GM19467 (cell line): ENCODE results near the gene FOXP4.
A peak's percentile ranks its signal among the peaks of the same experiment; 100 is the strongest.

Experiments used
- ATAC-seq: cut with Tn5 transposase; IDR thresholded peaks from one replicate; pipeline ENCODE4 v1.9.1; 2021; ENCODE audit warnings: mild to moderate bottlenecking, moderate library complexity; ENCODE audit not compliant: unreplicated experiment

Gene FOXP4

DNA sequence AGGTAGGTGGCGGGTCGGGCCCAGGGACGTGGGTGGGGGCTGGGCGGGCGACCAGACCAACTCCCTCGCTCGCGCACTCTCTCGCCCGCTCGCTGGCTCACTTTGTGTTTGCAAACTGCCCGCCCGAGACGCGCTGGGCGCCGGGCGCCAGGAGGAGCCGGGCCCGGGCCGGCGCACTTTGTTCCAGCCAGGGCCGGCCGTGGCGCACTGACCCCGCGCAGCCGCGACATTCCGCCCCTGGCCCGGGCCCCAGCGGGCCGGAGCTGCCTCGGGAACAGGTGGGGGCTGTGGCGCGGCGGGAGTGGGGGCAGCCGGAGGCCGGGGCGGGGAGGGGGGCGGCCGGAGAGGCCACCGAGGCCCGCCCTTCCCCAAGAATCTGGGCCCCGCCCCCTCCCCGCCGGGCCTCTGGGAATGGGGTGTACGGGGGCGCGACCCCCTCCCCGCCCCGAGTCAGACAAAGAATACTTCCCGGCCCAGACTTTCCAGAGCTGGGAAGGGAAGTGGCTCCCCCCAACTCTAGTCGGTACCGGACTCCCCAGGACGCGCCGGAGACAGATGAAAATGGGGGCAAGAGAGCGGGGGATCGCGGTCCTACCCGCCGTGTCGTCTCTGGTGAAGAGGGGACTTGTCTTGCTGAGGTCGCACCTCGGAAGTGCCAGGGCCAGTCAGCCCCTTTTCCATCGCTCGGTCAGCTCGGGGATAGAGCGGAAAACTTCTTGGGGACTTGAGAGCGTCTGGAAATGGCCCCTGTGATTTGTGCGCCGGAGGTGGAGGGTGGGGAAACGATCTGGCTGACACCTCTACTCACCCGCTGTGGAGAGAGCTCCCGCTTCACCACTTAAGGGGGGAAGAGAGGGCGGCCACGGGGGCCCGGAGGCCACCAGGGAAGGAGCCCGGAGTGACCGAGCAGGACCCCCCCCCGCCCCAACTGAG, 951 bp downstream of the FOXP4 start:
- peak; percentile 11 for ATAC-seq

DNA sequence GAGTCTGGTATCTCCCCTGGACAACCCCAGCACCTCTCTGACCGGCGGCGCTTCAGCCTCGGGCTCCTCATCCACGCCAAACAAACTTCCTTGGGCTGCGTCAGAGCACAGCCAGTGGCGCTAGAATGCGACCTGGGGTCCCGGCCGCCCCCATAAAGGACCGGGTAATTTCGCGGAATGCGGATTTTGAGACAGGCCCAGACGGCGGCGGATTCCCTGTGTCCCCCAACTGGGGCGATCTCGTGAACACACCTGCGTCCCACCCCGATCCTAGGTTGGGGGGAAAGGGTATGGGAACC, 1.6 kb downstream of the FOXP4 start:
- ATAC-seq = no peak

DNA sequence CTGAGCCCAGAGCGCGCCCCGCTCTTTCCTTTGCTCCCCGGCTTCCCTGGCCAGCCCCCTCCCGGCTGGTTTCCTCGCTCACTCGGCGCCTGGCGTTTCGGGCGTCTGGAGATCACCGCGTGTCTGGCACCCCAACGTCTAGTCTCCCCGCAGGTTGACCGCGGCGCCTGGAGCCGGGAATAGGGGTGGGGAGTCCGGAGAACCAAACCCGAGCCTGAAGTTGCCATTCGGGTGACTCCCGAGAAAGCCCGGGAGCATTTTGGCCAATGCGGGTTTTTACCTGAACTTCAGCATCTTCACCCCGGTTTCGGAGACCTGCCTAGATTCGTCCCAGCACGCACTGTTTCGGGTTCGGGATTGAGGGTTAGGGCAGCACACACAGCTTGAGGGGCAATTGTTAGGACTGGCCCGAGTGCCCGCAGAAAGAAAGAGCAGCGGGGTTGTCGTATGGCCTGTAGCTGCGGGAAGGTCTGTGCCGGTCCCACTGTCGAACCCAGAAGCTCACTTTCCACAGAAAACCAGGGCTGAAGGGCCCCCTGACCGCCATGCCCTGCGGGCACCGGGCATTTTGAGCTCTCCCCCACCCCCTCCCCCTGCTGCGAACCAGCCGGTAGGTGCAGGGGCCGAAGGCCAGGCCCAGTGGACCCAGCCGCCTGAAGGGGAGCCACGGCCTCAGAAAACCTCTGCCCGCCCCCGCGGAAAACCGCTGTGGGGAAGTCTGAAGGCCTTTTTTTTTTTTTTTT, 2.1 kb downstream of the FOXP4 start:
- ATAC-seq = no peak

DNA sequence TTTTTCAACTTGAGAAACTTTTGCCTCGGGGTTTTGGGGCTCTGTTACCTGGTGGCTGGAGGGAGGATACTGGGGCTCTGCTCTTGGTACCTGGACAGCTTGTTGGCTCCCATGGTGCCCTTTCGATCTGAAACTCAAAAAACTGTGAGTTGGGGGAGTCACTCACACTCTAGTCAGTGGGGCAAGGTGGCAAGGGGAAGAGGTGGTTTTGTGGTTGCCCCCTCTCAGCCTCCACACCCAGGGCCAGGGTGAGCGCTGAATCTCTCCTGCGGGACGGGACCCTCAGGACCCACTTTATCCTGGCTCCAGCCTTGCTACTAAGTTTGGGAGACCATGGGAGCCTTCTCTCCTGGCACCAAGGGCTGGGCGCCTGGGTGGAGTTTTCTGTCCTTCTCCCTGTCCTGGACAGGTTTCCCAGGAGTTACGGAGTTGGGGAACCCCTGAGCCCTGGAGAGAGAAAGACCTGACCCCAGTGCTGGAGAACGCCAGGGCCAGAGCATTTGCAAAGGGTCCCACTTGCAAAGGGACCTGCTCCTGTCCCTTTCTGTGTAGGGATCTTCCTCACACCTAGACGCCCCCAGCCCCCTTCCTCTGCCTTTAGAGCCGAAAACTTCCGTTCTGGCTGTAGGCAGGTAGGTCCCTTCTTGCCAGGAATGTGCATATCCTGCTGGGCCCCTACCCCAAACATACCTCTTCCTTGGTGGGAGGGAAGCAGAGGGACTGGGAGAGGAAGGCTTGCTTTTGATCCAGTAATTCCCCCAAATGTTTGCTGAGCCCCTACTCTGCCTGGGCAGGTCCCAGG, 2.9 kb downstream of the FOXP4 start:
- ATAC-seq = no peak

DNA sequence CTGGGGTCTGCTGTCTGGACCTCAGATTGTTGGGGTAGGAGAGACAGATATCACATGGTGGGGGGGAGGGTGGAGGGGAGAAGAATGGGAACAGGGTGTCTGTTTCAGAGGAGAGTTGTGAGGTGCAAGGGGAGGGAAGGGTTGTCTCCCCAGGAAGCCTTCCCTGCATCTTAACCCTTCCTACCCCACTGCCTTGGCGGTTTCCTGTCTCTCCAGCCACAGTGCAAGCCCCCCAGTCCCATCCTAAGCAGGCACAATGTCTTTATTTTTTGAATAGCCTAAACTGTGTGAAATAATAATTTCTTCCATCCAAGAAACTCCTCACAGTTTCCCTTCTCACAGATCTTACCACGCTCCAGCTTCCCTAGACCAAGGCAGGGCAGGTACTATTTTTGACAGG, 3.5 kb downstream of the FOXP4 start:
- ATAC-seq = no peak

DNA sequence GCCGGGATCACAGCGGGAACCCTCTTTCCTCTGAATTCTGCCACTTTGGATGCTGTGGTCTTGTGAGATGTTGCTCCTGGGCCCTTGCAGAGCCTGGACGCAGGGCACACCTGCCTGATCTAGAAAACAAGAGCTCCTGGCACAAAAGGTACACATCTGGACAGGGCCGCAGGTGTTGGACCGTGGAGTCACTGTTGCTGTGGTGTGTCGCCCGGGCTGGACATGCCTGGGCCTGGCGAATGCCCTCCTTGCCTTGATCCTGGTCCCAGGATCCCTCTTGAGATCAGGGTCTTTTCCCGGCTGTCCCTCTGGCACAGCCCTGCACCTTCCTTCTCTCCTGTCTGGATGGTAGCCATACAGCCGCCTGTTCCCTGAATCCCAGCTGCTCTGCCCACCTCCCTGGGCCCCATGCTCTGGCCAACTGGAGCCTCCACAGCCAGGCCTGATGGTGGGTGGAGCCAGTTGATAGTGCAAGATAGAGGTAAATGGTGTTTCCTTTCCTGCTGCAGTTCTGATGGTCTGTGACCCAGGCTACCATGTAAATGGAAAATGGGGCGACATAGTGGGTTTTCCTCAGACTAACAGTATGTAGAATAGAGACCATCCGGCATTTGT, 5.0 kb downstream of the FOXP4 start:
- ATAC-seq = no peak

DNA sequence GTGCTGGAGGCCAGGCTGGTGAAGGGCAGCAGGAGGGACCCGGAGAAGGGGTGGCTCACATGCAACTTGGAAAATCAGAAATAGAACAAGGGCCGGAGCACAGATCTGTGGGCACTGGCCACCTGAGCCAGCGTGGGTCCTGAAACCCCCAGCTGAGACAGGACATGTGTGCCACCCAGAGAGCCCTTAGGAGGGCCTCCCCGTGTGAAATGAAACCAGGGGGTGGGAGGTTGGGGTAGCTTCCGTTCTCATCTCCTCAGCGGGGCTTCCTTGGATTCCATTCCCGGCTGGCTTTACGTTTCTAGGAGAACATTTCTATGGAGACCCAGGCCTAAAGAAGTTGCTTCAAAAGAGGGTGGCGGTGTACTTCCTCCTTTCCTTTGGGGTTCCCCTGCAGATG, 5.7 kb downstream of the FOXP4 start:
- no peak for ATAC-seq

DNA sequence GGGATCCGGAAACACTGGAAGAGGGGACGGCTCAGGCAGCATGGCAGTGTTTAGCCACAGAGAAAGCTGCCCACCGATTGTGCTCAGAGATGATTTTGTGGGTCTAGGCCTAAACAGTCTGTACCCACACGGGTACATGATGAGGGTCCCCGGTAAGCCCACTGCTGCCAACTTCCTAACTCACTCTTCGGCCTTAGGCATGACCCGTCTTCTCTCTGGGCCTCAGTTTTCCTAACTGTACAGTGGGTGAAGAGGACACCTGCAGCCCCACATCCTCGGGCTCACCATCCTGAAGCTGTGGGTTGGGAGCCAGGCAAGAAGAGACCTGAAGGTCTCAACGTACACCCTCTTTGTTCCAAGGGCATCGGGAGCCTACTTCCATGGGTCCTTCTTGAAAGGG, 6.5 kb downstream of the FOXP4 start:
- no peak for ATAC-seq

DNA sequence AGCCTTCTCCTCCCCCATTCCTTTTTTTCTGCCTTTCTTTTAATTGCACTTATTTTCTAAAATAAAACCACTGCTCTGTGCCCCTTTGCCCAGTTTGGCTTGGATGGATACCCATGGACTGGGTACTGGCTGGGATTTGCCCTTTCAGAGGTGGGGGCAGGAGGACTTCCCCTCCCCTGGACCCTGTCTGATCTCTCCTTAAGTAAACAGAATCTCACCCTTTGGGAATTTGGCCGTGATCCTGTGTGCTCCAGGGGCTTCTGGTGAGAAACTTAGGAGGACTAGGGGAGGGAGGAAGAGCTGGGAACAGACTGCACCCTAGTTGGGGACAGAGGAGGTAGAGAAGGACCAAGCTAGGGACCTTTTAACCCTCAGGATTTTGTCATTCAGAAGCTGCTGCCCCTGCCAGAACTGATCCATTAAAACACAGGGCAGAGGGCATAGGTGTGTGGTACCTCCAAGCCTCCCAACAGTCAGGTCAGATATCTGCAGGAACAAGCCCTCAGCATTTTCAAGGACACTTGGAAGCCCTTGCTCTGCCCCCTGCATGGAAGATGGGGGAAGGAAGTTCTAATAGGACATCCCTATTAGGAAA, 7.3 kb downstream of the FOXP4 start:
- ATAC-seq = no peak

DNA sequence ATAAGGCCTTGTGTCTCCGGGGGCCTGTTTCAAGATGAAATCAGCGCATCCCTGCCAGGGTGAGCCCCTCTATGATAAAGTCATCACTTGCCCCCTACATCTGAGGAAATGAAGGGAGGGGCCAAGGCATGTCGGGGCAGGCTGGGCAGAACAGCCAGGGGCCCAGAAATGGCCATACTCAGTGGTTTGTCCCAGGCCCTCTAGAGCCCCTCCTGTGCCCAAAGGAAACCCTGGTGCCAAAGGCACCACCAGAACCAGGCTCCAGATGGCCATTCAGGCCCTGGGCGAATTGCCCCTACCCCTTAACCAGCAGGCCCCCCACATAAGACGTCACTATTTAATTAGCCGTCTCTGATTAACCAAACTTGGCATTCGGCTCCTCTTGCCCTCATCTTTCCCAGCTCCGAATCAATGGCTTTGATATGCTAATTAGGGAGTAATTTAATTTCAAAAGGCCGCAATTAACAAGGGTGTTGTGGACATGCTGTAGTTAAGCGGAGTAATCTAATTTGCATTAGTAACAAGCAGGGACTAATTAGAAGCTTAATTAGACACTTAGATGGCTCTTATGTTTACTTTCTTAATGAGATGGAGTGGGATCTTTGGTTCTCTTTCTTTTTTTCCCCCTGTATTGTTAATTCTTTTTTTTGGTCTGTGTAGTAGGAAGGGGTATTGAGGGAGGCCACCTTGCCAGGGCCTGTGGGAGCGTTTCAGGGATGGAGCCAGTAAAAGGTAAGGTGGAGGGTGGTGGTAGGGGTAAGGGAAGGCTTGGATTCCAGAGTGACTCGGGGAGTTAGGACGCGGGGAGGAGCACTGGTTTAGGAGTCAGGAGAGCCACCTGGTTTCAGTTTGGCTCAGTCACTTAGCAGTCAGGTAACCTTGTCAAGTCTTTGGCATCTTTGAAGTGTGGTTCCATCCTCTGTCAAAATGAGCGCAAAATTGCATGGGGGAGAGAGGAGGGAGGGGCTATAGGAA, 9.4 kb downstream of the FOXP4 start:
- ATAC-seq = no peak

DNA sequence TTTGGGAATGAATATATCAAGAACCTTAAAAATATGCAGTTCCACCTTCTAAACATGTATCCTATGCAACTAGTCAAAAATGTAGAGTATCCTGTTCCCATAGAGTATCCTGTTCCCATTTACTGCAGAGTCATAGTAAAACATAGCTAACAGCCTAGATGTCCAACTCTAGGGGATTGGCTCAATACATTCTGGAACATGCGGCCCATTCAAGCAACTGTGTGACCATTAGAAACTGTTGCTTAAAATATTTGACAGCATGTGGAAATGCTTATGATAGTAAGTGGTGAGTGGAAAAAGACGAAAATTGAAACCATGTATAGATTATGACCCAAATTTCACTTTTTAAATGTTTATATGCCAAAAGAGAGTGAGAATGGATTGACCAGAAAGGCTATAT, 11.2 kb downstream of the FOXP4 start:
- no peak for ATAC-seq

DNA sequence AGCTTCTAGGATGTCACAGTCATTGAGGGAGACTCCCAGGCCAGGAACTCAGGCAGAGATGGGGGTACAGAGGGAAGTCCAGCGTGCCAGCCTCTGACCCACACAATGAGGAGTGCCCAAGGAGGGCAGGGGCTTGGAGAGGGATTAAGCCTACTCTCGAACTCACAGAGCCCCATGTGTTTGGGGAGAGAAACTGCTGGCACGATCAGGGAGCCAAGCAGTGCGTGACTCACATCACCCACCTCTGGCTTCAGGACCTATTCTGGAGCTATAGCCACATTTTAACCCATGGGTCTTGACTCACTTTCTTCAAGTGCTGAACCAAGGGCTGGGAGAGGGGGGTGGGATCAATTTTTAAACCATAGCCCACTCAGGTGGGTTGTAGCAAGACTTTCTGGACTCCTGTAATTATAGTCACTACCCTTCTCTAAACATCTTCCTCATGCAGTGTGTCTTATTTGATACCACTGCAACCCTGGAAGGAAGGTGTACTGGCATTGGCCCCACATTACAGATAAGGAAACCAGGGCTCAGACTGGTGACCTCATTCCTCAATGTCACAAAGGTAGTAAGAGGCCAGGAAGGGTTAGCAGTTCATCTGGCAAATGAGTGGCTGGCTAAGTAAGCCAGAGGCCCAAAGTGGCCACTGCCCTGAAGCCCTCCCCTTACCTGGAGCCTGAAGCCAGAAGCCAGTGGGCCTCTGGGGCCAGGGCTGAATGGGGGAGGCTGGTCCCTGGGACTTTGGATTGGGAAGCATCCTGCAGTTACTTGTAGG, 12.0 kb downstream of the FOXP4 start:
- ATAC-seq = no peak

DNA sequence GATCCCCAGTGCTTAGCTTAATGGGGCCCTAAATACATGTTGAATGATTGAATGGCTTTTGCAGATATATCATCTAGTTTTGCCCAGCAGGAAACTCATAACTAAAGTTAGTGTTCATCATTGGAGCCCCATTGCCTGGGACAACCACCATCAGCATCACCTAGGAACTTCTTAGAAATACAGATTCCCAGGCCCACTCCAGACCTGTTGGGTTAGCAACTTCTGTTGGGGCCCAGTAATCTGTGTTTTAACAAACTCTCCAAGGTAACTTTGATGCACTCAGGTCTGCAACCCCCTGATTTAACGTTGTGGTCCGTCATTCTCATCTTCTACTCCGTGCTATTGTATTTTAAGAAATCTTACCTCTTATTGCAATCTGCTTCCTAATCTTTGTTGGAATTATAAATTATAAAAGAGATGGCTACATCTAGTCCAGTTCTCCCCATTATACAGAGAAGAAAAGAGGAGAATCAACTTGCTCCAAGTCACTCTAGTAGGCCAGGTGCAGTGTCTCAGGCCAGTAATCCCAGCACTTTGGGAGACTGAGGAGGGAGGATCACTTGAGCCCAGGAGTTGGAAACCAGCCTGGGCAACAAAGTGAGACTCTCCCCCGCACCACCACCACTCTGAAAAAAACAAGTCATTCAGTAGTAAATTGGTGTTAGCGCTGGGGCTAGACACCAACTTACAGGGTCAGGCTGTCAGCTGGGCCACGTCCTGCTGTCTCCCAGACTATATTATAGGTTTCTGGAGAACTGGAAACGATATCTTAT, 13.7 kb downstream of the FOXP4 start:
- ATAC-seq = no peak

DNA sequence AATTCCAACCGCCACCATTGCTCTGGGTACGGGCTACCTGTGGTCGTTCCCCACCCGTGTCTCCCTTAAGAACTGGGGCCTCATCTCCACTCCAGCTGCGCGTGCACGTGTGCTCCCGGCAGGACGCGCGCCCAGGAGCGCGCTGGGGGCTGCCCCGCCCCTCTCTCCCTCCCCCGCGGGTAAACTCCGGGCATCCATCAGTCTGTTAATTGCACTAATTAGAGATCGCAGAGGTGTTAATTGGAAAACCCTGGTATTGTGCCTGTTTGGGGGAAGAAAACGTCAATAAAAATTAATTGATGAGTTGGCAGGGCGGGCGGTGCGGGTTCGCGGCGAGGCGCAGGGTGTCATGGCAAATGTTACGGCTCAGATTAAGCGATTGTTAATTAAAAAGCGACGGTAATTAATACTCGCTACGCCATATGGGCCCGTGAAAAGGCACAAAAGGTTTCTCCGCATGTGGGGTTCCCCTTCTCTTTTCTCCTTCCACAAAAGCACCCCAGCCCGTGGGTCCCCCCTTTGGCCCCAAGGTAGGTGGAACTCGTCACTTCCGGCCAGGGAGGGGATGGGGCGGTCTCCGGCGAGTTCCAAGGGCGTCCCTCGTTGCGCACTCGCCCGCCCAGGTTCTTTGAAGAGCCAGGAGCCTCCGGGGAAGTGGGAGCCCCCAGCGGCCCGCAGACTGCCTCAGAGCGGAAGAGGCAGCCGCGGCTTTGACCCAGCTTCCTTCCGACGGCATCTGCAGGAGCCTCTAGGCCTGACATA, 14.4 kb downstream of the FOXP4 start:
- ATAC-seq = peak; percentile 62

DNA sequence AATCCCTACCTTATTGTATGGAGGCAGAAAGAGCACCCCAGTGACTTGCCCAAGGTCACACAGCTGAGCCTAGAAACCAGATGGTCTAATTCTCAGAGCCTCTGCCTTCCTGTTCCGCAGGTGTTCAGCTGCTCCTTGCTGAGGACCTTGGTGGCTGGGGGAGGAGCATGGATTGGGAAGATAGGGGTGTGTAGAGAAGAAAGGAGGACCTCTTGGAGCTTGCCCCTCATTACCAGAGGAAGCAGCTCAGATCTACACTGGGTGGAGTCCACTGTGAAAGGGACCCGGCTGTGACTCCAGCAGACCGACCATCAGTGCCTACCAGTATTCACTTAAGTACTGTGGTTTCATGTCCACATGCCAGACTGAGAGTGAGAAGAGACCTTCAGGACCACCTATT, 15.2 kb downstream of the FOXP4 start:
- no peak for ATAC-seq

DNA sequence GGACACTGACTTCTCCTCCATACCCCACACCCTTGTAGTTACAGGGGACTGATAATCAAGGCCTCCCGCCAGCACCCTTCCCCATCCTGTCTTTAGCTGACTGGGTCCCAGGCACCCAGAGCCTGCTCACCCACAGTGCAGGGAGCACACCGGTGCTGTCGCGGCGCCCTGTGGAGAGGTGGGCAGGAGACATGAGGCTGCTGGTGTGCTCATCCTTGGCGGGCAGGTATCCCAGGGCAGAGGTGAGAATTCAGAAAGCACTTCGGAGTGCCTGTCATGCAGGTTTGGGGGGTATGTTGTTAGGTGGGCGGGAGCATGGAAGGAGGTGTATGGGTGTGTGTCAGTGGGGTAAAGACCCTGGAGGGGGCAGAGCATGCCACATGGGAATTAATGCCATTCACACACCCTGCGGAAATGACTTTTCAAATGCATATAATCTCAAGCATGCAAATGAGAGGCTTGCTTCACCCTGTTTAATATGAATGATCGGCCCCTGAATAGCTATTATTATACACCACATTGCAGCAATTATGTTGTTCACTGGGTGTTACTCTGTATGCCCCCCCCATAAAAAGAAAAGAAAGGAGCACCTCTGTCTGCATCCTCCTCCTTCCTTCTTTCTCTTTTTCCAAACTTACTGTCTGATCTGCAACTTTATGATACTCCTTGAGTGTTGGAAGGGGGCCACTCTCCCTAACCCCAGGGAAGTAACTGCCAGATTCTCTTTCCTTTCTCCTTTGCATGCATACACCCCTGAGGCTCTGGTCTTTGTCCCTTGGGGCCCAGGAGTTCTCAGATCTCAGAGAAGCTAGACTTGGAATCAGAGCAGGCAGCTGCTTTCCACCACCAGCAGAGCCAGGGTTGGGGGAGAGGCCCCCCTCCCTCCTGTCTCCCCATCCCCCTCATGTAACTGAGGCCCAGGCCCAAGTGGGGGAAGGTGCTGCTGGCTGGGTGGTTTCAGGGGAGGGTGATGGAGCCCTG, 16.0 kb downstream of the FOXP4 start:
- no peak for ATAC-seq
